PFSK-1 (cell line): ENCODE results near the gene EMSY.

Source experiments
- FOXP2 ChIP-seq: optimal IDR thresholded peaks from 2 replicates; pipeline ENCODE3; 2011; ENCODE audit warnings: borderline replicate concordance, control low read depth, inconsistent platforms; ENCODE audit not compliant: insufficient read depth; ENCODE audit errors: extremely low read length, extremely low read depth
- POLR2AphosphoS5 ChIP-seq: IDR thresholded peaks from 2 replicates; pipeline ENCODE4 v1.6.1; 2012; ENCODE audit warnings: low read depth, mild to moderate bottlenecking, control low read depth, low read length, moderate library complexity
- REST ChIP-seq, 2 experiments: IDR thresholded peaks; 2 replicates each; pipeline versions ENCODE4 v1.6.1 to v1.8.0; 2011 to 2012; ENCODE audit warnings: low read depth in 2 of 2, low read length in 2 of 2, control low read depth in 1 of 2, inconsistent platforms in 1 of 2, mild to moderate bottlenecking in 1 of 2, moderate library complexity in 1 of 2; ENCODE audit not compliant: insufficient read depth in 1 of 2
- TAF1 ChIP-seq: IDR thresholded peaks from 2 replicates; pipeline ENCODE4 v1.6.1; 2012; ENCODE audit warnings: low read length, control low read depth, borderline replicate concordance; ENCODE audit not compliant: insufficient read depth

GRCh38 chr11:76510060-76511047 is 65.5 kb downstream of the EMSY start:
- TF ChIP-seq TAF1: no peak
- TF ChIP-seq REST (IDR thresholded peaks at IDR 0.05; ENCODE audit: insufficient read depth in 1 of 2, low read depth in 2 of 2, low read length in 2 of 2): no peak
- no peak for TF ChIP-seq POLR2AphosphoS5
- no peak for TF ChIP-seq FOXP2
